Gastroesophageal sphincter (tissue), 3 donors: Measurements from ENCODE around the gene APP.

Experiments used
- EP300 ChIP-seq: sonication (generic); formaldehyde crosslinking; IDR thresholded peaks from one replicate; pipeline ENCODE4 v1.6.1; 2017; ENCODE audit warnings: antibody characterized with exemption, mild to moderate bottlenecking
- POLR2A ChIP-seq, 2 donors: fragments of 450-650 bp; IDR thresholded peaks; one replicate each; pipeline ENCODE4 v1.6.1; 2017; ENCODE audit warnings: antibody characterized with exemption in 2 of 2, mild to moderate bottlenecking in 2 of 2, moderate library complexity in 1 of 2
- POLR2AphosphoS5 ChIP-seq: sonication (generic); formaldehyde crosslinking; IDR thresholded peaks from one replicate; pipeline ENCODE4 v1.6.1; 2017; ENCODE audit warnings: antibody characterized with exemption
- TF ChIP-seq, protein P1 (sequence below), 4 experiments: fragments of 200-600 bp in 2 of 4; fragments of 450-650 bp in 2 of 4; sonication (generic) in 1 of 4; IDR thresholded peaks; one replicate each; pipeline ENCODE4 v1.5.1; 2017 to 2019; ENCODE audit warnings: antibody characterized with exemption in 4 of 4, mild to moderate bottlenecking in 2 of 4, moderate library complexity in 2 of 4

DNA sequence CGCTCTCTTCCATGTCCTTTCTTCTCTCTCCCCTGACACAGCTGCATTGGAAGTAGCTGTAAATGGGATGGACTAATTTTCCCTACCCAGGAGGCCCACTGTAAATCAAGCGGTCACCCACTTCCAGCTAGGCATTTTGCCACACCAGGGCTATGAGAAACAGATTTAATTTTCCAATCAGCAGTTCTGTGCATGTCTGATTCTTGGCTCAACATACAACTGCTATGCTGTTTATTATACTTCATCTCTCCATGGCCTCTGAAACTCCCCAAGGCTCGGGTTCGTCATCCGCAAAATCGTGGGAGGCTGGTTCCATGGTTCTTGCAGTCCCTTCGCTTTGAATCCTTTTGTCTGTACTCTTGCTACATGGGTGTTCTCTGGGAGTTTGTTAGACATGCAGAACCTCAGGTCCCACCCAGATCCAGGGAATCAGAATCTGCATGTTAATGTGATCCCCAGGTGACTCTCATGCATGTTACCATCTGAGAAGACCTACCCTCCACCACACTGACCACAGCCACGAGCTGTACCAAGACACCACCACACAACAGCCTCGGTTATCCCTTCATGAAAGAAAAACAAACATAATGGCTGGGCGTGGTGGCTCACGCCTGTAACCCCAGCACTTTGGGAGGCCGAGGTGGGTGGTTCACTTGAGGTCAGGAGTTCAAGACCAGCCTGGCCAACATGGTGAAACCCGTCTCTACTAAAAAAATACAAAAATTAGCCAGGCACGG lies 245.3 kb downstream of the APP start:
- no peak for TF ChIP-seq EP300
- TF ChIP-seq, protein P1, sequence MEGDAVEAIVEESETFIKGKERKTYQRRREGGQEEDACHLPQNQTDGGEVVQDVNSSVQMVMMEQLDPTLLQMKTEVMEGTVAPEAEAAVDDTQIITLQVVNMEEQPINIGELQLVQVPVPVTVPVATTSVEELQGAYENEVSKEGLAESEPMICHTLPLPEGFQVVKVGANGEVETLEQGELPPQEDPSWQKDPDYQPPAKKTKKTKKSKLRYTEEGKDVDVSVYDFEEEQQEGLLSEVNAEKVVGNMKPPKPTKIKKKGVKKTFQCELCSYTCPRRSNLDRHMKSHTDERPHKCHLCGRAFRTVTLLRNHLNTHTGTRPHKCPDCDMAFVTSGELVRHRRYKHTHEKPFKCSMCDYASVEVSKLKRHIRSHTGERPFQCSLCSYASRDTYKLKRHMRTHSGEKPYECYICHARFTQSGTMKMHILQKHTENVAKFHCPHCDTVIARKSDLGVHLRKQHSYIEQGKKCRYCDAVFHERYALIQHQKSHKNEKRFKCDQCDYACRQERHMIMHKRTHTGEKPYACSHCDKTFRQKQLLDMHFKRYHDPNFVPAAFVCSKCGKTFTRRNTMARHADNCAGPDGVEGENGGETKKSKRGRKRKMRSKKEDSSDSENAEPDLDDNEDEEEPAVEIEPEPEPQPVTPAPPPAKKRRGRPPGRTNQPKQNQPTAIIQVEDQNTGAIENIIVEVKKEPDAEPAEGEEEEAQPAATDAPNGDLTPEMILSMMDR (IDR thresholded peaks at IDR 0.05), result no peak
- TF ChIP-seq POLR2AphosphoS5, result no peak
- no peak for TF ChIP-seq POLR2A (IDR thresholded peaks at IDR 0.05)
